Measurements from ENCODE around the gene PHACTR2.

- TF ChIP-seq CTCF (IDR thresholded peaks at IDR 0.05) (no peak), ZFX (IDR thresholded peaks at IDR 0.05; ENCODE audit: borderline replicate concordance) (no peak)
These were observed 80.8 kb downstream of the PHACTR2 start for GRCh38 chr6:143758551-143758950.

Data from 22Rv1 (cell line).